CD1c-positive myeloid dendritic cell (primary cell): ENCODE measurements around the gene CYB5R2.

Experiments used
- DNase-seq: peaks from one replicate; pipeline ENCODE4 v3.0.0-alpha.2; 2016; ENCODE audit errors: extremely low spot score

CYB5R2 gene

GRCh38 chr11:7672960-7673723 lies at the start of gene CYB5R2:
CYB5R2 (minus strand) TSS chr11:7673500; CDS start chr11:7672825, 675 bp downstream.
- peak; percentile 43 for DNase-seq

GRCh38 chr11:7714786-7715185 lies 41.5 kb upstream of the CYB5R2 start:
- no peak for DNase-seq

DNA sequence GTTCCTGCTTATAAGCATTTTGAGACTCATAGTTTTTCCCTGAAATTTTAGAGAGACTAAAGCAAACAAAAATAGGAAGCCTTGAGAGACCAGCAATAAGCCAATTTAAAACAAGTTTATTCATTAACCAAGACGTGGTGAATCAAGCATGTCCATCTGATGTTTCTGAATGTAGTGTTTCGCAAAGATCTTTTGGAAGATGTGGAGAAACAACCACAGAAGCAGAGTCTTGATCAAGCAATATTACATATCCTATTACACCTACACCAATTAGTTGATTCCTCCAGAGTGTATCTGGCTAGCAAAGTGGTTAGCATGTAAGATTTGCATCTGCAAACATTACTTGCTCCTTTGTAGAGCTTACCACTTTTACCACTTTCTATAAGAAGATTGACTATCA lies 33.1 kb upstream of the CYB5R2 start, which contains the start of gene OVCH2:
OVCH2 (minus strand) TSS at position 101 of the 400 bp plus-strand sequence; CDS start at position 18, 83 bp downstream.
- no peak for DNase-seq

GRCh38 chr11:7703740-7704139 lies 30.4 kb upstream of the CYB5R2 start:
- DNase-seq, result no peak

GRCh38 chr11:7696424-7696823 lies 23.1 kb upstream of the CYB5R2 start:
- no peak for DNase-seq

DNA sequence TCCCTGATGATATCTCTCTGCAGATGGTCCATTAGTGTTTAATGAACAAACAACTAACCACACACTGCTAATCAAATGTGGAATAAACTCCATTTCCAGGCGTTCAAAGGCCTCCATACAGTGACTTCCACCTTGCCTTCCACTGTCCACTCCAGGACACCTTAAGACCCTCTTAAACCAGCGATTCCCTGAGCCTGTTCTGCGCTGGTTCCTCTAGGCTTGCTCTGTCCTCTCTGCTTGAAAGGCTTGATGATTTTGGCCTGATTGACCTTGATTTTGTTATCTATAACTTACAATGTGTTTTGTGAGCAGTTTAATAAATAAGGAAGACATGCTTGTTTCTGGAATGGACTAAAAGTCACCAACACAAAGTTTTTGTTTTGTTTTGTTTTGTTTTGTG lies 20.9 kb upstream of the CYB5R2 start:
- no peak for DNase-seq

GRCh38 chr11:7692426-7692825 lies 19.1 kb upstream of the CYB5R2 start:
- no peak for DNase-seq

- DNase-seq, result no peak
These were observed 18.6 kb upstream of the CYB5R2 start for GRCh38 chr11:7691759-7692350.

- DNase-seq, result no peak
These were observed 17.3 kb upstream of the CYB5R2 start for GRCh38 chr11:7690648-7691047.

DNA sequence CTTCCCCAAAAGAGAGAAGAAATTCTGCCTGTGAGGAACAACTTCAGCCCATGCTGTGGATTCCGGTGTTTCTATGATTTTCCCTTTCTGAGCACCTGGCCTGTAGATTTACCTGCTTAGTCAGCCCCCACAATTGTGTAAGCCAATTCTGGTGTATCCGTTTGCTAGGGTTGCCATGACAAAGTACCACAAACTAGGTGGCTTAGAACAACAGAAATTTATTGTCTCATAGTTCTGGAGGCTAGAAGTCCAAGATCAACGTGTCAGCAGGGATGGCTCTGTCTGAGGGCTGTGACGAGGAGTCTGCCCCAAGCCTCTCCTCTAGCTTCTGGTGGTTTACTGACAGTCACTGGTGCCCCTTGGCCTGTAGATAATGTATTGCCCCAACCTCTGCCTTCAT lies 15.9 kb upstream of the CYB5R2 start:
- no peak for DNase-seq

GRCh38 chr11:7688238-7688826 lies 15.0 kb upstream of the CYB5R2 start:
- DNase-seq, result peak; percentile 50

GRCh38 chr11:7687386-7687785 lies 14.1 kb upstream of the CYB5R2 start:
- no peak for DNase-seq

DNA sequence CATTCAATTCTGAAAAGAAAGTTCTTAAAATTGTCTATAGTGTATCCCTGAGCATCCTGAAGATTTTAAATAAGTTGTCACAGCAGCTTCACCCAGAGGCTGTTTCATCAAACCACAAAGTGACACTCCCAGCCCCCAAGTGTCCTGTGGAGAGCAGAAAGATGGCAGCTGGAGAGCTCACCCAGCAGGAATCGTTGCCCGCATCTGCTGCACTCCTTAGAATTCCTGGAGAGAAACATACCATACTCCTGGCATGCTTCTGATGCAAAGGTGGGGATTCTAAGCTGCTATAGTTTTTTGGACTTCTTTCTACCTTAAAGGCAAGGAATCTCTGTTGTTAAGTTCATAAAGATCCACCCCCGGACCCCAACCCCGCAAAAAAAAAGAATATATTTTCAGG lies 13.5 kb upstream of the CYB5R2 start:
- DNase-seq, result no peak

DNA sequence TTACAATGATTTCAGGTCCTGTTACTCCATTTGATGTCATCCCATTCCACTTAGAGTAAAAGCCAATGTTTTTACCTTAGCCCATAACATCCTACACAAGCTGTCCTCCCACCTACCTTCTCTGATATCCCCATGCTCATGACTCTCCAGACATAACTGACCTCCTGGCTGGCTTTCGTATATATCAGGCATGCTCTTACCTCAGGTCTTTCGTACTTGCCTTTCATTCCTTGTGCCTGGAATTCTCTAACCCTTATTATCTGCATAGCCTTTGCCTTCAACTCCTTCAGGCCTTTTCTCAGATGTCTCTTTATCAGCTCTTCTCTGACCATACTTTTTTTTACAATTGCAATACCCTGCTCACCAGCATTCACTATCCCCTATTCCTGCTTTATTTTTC lies 10.3 kb upstream of the CYB5R2 start:
- no peak for DNase-seq

GRCh38 chr11:7677796-7678201 lies 4.5 kb upstream of the CYB5R2 start:
- DNase-seq, result no peak

DNA sequence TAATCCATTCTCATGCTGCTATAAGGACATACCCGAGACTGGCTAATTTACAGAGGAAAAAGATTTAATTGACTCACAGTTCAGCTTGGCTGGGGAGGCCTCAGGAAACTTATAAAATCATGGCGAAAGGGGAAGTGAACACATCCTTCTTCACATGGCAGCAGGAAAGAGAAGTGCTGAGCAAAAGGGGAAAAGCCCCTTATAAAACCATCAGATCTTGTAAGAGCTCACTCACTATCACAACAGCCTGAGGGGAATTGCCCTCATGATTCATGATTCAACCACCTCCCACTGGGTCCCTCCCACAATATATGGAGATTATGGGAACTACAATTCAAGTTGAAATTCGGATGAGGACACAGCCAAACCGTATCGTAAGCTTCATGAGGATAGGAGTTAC lies 3.8 kb upstream of the CYB5R2 start:
- DNase-seq, result peak; percentile 83

DNA sequence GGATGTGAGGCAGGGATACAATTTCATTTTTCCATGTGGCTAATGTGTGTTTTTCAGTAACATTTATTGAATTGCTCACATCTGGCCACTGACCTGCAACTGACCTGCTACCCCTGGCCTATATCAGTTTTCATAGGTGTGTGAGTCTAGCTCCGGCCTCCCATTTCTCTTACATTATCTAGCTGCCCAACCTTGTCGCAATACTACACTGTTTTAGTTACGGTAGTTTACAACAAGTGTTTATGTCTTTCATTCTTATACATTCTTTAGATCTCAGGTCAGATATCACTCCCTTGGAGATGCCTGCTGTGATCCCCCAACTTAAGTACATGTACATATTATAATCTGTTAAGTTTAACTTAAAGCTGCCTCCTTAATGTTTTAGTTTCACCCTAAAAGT lies 2.3 kb upstream of the CYB5R2 start:
- DNase-seq, result no peak

GRCh38 chr11:7673724-7674434 lies 579 bp upstream of the CYB5R2 start:
- no peak for DNase-seq

- DNase-seq, result no peak
These were observed 882 bp downstream of the CYB5R2 start for GRCh38 chr11:7672276-7672959.

GRCh38 chr11:7671347-7672215 lies 1.7 kb downstream of the CYB5R2 start:
- DNase-seq, result no peak

DNA sequence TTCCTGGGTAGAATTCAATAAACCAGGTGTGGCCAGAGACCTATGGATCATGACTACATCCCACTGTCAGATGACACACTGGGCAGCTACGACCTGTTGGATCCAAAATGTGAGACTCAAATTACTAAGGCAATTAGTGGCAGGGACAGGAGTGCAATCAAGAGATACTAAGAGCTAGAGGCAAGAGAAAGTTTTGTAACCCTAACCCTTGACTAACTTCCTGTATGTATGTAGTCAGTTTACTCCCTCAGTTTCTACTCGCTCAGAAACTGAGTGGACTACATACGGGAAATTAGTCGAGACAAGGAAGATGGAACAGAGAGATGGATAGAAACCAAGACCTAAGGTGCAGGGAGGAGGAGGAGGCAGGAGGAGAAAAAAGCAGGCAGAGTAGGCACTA lies 2.7 kb downstream of the CYB5R2 start:
- DNase-seq, result no peak
